SK-N-SH treated with all-trans-retinoic acid at 6 μM for 48 hours (cell line): Measurements from ENCODE around the gene TFF3.

Source experiments
- ATAC-seq: fragments of 200-7000 bp; cut with Tn5 transposase; 3 replicates; pipeline ENCODE4 v1.9.1; 2020; ENCODE audit warnings: mild to moderate bottlenecking, moderate library complexity
- BACH2 ChIP-seq: fragments of 250-450 bp; sonication (Bioruptor Pico); IDR thresholded peaks from 2 replicates; pipeline ENCODE4 v1.9.0; 2021; ENCODE audit warnings: mild to moderate bottlenecking, borderline replicate concordance
- CSDC2 ChIP-seq: fragments of 250-450 bp; sonication (Bioruptor Pico); IDR thresholded peaks from 2 replicates; pipeline ENCODE4 v1.5.0; 2020; ENCODE audit warnings: mild to moderate bottlenecking, moderate library complexity
- ESRRG ChIP-seq: fragments of 250-450 bp; sonication (Bioruptor Pico); IDR thresholded peaks from 2 replicates; pipeline ENCODE4 v1.6.1; 2021; ENCODE audit warnings: mild to moderate bottlenecking
- GLIS3 ChIP-seq: fragments of 250-450 bp; sonication (Bioruptor Pico); IDR thresholded peaks from 2 replicates; pipeline ENCODE4 v1.5.0; 2020; ENCODE audit warnings: mild to moderate bottlenecking, moderate library complexity
- PATZ1 ChIP-seq: fragments of 250-450 bp; sonication (Bioruptor Pico); IDR thresholded peaks from 2 replicates; pipeline ENCODE4 v1.8.0; 2020; ENCODE audit warnings: mild to moderate bottlenecking, moderate library complexity, borderline replicate concordance
- PPARA ChIP-seq: fragments of 250-450 bp; sonication (Bioruptor Pico); IDR thresholded peaks from 2 replicates; pipeline ENCODE4 v1.5.0; 2020; ENCODE audit warnings: mild to moderate bottlenecking, borderline replicate concordance
- SNAI2 ChIP-seq: fragments of 250-450 bp; sonication (Bioruptor Pico); IDR thresholded peaks from 2 replicates; pipeline ENCODE4 v1.5.0; 2020; ENCODE audit warnings: mild to moderate bottlenecking, moderate library complexity
- TCF4 ChIP-seq: fragments of 250-450 bp; sonication (Bioruptor Pico); IDR thresholded peaks from 2 replicates; pipeline ENCODE4 v1.8.0; 2021; ENCODE audit warnings: mild to moderate bottlenecking, moderate library complexity, borderline replicate concordance
- TOX ChIP-seq: fragments of 250-450 bp; sonication (Bioruptor Pico); IDR thresholded peaks from 2 replicates; pipeline ENCODE4 v1.8.0; 2021; ENCODE audit warnings: mild to moderate bottlenecking, moderate library complexity, borderline replicate concordance
- ZC3H10 ChIP-seq: fragments of 250-450 bp; sonication (Bioruptor Pico); IDR thresholded peaks from 2 replicates; pipeline ENCODE4 v1.5.1; 2021; ENCODE audit warnings: mild to moderate bottlenecking, moderate library complexity
- ZFP3 ChIP-seq: fragments of 250-450 bp; sonication (Bioruptor Pico); IDR thresholded peaks from 2 replicates; pipeline ENCODE4 v1.5.0; 2020; ENCODE audit warnings: mild to moderate bottlenecking, moderate library complexity
- ZFP30 ChIP-seq: fragments of 450-650 bp; formaldehyde crosslinking; IDR thresholded peaks from 2 replicates; pipeline ENCODE4 v1.5.0; 2022; ENCODE audit warnings: mild to moderate bottlenecking, moderate library complexity
- ZNF565 ChIP-seq: fragments of 450-650 bp; formaldehyde crosslinking; conservative IDR thresholded peaks from 2 replicates; pipeline ENCODE4 v1.5.0; 2020; ENCODE audit warnings: low read depth, mild to moderate bottlenecking, moderate library complexity
- ZNF8 ChIP-seq: fragments of 450-650 bp; formaldehyde crosslinking; IDR thresholded peaks from 2 replicates; pipeline ENCODE4 v1.5.0; 2020; ENCODE audit warnings: mild to moderate bottlenecking, moderate library complexity
- TF ChIP-seq, protein P1 (sequence below): fragments of 250-450 bp; sonication (Bioruptor Pico); IDR thresholded peaks from 2 replicates; pipeline ENCODE4 v1.5.0; 2020; ENCODE audit warnings: mild to moderate bottlenecking, moderate library complexity
- TF ChIP-seq, protein P2 (sequence below): fragments of 250-450 bp; sonication (Bioruptor Pico); IDR thresholded peaks from 2 replicates; pipeline ENCODE4 v1.5.1; 2021; ENCODE audit warnings: mild to moderate bottlenecking, moderate library complexity
- TF ChIP-seq, protein P3 (sequence below): fragments of 250-450 bp; sonication (Bioruptor Pico); IDR thresholded peaks from 2 replicates; pipeline ENCODE4 v1.5.1; 2020; ENCODE audit warnings: low read depth, mild to moderate bottlenecking, moderate library complexity

Gene TFF3

DNA sequence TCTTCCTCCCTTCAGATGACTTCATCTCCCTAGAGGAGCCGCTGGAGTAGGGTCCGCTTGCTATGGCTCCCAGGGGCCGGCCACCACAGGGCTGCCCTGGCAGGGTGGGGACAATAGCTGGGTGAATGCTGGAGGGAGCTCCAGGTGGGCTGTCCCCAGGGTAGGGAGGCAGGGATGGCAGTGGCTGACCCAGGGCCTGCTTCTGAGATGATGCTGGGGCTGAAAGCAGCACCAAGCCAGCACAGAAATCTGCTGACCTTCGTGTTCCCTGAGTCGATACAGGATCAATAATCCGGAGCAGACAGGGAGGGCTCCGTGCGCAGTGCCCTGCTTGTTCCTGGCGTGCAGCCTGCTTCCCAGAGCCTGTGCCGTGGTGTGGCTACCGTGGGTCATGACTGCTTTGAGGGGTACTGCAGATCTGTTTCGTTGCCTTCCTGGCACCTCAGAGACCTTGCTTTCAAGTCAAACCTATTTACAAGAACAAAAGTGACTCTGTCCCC lies 34.0 kb downstream of the TFF3 start:
- ATAC-seq: no peak
- no peak for TF ChIP-seq ZNF8
- no peak for TF ChIP-seq PATZ1
- TF ChIP-seq, protein P1, sequence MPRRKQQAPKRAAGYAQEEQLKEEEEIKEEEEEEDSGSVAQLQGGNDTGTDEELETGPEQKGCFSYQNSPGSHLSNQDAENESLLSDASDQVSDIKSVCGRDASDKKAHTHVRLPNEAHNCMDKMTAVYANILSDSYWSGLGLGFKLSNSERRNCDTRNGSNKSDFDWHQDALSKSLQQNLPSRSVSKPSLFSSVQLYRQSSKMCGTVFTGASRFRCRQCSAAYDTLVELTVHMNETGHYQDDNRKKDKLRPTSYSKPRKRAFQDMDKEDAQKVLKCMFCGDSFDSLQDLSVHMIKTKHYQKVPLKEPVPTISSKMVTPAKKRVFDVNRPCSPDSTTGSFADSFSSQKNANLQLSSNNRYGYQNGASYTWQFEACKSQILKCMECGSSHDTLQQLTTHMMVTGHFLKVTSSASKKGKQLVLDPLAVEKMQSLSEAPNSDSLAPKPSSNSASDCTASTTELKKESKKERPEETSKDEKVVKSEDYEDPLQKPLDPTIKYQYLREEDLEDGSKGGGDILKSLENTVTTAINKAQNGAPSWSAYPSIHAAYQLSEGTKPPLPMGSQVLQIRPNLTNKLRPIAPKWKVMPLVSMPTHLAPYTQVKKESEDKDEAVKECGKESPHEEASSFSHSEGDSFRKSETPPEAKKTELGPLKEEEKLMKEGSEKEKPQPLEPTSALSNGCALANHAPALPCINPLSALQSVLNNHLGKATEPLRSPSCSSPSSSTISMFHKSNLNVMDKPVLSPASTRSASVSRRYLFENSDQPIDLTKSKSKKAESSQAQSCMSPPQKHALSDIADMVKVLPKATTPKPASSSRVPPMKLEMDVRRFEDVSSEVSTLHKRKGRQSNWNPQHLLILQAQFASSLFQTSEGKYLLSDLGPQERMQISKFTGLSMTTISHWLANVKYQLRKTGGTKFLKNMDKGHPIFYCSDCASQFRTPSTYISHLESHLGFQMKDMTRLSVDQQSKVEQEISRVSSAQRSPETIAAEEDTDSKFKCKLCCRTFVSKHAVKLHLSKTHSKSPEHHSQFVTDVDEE (CRISPR knock-in tag): no peak
- TF ChIP-seq PPARA (CRISPR knock-in tag): no peak
- no peak for TF ChIP-seq ZC3H10
- no peak for TF ChIP-seq ESRRG (CRISPR knock-in tag)

DNA sequence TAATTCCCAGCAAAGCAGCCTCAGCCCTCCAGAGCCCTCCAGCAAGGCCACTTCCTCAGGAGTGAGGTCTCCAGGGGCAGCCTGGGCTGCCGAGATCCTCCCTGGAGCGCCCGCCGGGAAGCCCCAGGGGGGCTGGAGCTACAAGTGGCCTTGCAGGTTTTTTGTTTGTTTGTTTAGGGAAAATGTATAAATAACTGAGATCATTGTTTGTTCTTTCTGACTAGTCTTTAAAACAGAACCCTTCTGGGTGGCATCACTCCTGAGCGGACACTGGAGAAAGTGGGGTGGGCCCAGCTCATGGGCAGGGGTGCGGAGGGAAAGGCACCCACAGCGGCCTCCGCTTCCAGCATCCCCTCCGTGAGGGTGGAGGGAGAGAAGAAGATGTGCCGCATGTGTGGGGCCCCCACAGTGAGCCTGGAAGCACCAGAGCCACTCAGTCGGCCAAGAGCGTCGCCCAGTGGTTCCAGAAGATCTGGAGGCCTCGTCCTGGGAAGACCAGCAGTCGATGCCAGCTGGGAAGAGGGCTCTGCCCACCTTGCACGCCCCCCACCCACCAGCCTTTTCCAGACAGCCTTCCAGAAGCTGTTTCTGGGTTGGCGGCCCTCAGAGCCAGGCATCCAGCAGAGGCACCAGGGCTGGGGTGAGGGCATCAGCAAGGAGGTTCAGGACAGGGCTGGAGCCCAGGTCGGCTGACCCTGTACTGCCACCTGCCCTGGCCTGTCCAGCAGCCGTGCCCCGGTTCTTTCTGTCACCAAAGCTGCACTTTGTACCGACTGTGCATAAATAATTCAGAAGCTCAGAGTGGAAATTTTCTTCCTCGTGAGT lies 34.6 kb downstream of the TFF3 start:
- TF ChIP-seq, protein P2, sequence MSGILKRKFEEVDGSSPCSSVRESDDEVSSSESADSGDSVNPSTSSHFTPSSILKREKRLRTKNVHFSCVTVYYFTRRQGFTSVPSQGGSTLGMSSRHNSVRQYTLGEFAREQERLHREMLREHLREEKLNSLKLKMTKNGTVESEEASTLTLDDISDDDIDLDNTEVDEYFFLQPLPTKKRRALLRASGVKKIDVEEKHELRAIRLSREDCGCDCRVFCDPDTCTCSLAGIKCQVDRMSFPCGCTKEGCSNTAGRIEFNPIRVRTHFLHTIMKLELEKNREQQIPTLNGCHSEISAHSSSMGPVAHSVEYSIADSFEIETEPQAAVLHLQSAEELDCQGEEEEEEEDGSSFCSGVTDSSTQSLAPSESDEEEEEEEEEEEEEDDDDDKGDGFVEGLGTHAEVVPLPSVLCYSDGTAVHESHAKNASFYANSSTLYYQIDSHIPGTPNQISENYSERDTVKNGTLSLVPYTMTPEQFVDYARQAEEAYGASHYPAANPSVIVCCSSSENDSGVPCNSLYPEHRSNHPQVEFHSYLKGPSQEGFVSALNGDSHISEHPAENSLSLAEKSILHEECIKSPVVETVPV (CRISPR knock-in tag): no peak
- TF ChIP-seq SNAI2 (CRISPR knock-in tag): no peak
- no peak for TF ChIP-seq ZFP3
- TF ChIP-seq ZFP30 (CRISPR knock-in tag): no peak
- no peak for TF ChIP-seq TCF4 (CRISPR knock-in tag)
- no peak for TF ChIP-seq ESRRG (CRISPR knock-in tag)
- TF ChIP-seq, protein P3, sequence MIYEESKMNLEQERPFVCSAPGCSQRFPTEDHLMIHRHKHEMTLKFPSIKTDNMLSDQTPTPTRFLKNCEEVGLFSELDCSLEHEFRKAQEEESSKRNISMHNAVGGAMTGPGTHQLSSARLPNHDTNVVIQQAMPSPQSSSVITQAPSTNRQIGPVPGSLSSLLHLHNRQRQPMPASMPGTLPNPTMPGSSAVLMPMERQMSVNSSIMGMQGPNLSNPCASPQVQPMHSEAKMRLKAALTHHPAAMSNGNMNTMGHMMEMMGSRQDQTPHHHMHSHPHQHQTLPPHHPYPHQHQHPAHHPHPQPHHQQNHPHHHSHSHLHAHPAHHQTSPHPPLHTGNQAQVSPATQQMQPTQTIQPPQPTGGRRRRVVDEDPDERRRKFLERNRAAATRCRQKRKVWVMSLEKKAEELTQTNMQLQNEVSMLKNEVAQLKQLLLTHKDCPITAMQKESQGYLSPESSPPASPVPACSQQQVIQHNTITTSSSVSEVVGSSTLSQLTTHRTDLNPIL: no peak
- TF ChIP-seq, protein P1 (CRISPR knock-in tag): no peak
- TF ChIP-seq TOX (CRISPR knock-in tag): no peak
- no peak for TF ChIP-seq ZC3H10
- TF ChIP-seq PPARA (CRISPR knock-in tag): no peak
- no peak for TF ChIP-seq ZNF565 (CRISPR knock-in tag)
- no peak for TF ChIP-seq BACH2 (CRISPR knock-in tag)
- no peak for TF ChIP-seq GLIS3
- no peak for ATAC-seq

DNA sequence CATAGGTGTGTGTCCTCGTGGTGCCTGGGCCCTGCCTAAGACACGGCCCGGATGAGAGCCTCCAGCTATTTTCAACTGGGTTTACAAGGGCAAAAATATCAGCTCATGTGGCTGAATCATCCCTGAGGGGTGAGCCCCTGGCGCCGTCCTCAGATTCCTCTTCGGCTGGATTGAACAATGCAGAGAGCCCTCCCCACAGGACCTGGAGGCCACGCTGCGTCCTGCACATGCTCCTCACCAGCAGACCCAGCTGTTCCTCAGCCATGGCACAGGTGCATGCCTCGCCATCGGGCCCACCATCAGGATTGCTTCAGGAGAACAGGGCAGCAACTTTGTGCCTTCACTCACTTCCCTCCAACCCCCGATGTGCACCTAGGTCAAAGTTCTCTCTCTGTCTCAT lies 35.3 kb downstream of the TFF3 start:
- TF ChIP-seq, protein P2 (CRISPR knock-in tag): no peak
- TF ChIP-seq ZFP30 (CRISPR knock-in tag) (no peak), ZC3H10 (no peak), TOX (CRISPR knock-in tag) (no peak), SNAI2 (CRISPR knock-in tag) (no peak), BACH2 (CRISPR knock-in tag) (no peak), CSDC2 (CRISPR knock-in tag) (no peak), PATZ1 (no peak), ZNF8 (no peak)

More for the DNA sequence above, 35.3 kb downstream of the TFF3 start:
- ATAC-seq: no peak
